Fibroblast of pulmonary artery (primary cell): ENCODE measurements around the gene PIGM.

Experiments used
- DNase-seq: peaks from one replicate; pipeline ENCODE4 v3.0.0-alpha.2; 2010; ENCODE audit warnings: low read depth
- H3K4me3 ChIP-seq: replicated peaks from 2 replicates; pipeline ENCODE4 v1.5.1; 2011; ENCODE audit warnings: low read depth, mild to moderate bottlenecking, control low read depth, low read length, moderate library complexity
- TF ChIP-seq, protein P1 (sequence below): IDR thresholded peaks from 2 replicates; pipeline ENCODE4 v1.5.1; 2011; ENCODE audit warnings: mild to moderate bottlenecking, control low read depth, low read length, inconsistent platforms; ENCODE audit errors: missing control alignments

Gene PIGM

DNA sequence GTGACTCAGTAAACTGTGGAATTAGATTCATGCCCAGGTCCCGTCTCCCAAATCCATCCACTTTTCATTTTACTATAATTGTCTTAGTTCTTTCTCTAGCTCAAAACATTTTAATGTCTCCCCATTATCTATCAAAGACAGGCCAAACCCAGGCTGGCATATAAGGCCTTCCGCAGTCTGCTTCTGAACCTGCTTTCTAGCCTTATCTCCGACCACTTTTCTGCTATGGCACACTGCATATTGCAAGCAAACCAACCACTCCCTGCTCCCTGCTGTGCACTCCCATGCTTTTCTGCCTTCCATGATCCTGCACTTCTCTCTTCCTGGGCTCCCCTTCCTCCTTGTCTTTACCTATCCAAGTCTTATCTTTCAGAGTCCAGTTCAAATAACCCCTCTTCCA is 17.3 kb upstream of the PIGM start:
- no peak overlapping the region for H3K4me3 ChIP-seq
- no peak for DNase-seq
- TF ChIP-seq, protein P1, sequence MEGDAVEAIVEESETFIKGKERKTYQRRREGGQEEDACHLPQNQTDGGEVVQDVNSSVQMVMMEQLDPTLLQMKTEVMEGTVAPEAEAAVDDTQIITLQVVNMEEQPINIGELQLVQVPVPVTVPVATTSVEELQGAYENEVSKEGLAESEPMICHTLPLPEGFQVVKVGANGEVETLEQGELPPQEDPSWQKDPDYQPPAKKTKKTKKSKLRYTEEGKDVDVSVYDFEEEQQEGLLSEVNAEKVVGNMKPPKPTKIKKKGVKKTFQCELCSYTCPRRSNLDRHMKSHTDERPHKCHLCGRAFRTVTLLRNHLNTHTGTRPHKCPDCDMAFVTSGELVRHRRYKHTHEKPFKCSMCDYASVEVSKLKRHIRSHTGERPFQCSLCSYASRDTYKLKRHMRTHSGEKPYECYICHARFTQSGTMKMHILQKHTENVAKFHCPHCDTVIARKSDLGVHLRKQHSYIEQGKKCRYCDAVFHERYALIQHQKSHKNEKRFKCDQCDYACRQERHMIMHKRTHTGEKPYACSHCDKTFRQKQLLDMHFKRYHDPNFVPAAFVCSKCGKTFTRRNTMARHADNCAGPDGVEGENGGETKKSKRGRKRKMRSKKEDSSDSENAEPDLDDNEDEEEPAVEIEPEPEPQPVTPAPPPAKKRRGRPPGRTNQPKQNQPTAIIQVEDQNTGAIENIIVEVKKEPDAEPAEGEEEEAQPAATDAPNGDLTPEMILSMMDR: no peak

DNA sequence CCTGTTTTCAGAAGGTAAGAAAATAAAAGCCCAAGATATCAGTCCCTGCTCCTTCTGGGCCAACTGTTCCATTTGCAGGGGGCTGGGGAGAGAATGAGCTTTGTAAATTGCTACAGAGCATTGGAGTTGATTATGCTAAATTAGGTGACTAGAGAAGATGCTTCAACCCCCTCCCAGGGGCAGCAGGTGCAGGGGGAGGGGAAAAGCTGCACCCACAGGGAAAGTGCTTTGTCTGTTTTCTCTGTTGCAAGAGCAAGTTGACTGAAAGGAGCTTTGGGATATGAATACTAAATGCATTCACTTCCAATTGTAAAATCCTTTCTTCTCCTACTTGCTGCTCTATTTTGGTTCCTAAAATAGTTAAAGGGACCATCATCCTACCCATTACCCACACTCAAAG is 16.5 kb upstream of the PIGM start:
- TF ChIP-seq, protein P1: no peak
- no peak overlapping the region for H3K4me3 ChIP-seq
- no peak for DNase-seq

DNA sequence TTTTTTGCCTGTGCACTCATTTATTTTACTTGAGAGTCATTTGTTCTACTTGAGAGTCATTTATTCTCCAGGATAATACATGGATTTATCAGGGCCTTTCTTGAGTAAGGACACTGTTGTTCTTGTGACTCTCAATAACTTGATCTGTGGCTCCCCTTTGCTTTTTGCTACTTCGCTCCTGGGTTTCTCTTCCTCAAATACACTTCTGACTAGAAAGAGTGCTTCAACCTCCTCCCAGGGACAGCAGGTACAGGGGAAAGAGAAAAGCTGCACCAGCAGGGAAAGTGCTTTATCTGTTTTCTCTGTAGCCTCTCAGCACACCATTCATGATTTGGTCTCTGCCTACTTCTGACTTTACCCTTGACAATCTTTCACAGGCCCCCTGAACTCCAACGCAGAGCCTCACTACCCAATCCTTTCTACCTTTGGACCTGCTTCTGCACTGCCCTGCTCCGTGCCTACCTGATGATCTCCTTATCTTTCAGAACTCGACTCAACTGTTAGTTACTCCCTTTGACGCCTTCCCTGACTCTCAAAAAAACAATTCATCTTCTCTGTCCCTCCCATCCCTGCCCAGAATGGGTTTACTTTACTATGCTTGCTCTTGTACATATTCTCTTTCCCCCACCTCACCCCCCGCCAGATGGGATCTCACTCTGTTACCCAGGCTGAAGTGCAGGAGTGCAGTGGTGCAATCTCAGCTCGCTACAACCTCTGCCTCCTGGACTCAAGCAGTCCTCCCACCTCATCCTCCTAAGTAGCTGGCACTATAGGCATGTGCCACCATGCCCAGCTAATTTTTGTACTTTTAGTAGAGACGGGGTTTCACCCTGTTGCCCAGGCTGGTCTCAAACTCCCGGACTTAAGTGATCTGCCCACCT is 15.6 kb upstream of the PIGM start:
- DNase-seq: no peak
- TF ChIP-seq, protein P1: no peak
- no peak overlapping the region for H3K4me3 ChIP-seq

DNA sequence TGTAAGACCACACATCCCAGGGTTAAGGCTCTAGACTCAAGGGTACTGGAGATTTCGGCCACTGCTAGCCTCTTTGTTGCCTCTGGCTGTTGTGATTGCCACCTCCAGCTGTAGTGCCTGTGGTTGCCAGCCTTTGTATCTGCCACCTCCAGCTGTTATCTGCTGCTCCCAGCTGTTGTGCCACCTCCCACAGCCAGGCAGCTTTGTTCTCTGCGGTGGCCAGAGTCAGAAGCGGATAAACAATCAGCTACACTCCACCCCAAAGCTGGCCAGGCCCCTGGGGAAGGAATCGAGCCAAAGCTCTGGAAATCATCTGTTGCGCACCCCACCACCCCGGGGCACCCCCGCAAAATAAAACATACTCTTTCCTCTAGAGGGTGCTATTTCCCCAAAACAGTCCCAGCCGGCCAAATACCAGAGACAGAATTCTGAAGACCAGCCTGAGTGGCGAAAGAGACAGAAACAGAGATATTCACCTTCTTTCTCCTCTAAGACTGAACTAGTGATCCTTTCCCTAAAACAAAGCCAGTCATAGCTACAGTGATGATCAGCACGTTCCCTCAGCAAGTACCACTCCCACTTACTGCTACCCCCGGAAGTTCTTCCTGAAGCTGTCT is 14.8 kb upstream of the PIGM start:
- TF ChIP-seq, protein P1: peak; percentile 56
- H3K4me3 ChIP-seq: no peak overlapping the region
- peak; percentile 55 for DNase-seq

DNA sequence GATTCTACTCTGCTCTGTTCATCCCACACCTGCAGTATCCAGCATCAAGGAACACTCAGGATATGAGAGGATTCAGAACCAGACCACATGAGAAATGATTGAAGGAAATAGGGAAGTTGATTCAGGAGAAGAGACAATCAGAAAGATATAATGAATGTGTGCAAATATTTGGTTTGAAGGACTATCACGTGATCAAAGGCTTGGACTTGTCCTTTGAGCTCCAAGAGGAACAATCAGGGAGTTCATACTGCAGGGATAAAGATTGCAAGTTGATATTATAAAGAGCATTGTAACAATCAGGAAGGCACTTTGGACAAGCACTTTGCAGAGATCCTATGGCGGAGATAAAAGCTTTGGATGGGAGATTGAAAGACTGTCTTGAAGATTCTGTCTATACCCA is 13.9 kb upstream of the PIGM start:
- H3K4me3 ChIP-seq: no peak overlapping the region
- DNase-seq: no peak
- TF ChIP-seq, protein P1: no peak

DNA sequence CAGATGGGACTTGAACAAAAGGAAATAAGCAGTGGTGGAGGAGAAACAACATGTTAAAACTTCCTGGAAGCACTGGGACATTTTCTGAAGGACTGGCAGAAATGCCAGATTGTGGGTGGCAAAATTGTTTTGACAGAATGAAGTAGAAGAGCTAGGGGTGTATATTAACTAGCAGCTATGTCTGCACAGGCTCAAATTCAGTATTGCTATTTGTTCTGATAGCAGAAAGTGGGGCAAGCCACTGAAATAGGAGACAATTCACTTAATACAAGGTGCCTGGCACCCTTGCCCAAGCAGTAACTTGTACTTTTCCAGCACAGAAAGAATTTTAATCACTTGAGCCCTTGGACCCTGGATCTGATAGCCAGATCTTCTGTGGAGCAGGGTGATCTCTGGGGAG is 11.8 kb upstream of the PIGM start:
- no peak overlapping the region for H3K4me3 ChIP-seq
- no peak for DNase-seq
- TF ChIP-seq, protein P1: no peak
